ENCODE data around the gene ACP2.
"Not testable (repeated sequence)": the region's sequence is repeated elsewhere in the genome, so short reads cannot be mapped to it uniquely, and the experiment has no call there.

ACP2 gene

DNA sequence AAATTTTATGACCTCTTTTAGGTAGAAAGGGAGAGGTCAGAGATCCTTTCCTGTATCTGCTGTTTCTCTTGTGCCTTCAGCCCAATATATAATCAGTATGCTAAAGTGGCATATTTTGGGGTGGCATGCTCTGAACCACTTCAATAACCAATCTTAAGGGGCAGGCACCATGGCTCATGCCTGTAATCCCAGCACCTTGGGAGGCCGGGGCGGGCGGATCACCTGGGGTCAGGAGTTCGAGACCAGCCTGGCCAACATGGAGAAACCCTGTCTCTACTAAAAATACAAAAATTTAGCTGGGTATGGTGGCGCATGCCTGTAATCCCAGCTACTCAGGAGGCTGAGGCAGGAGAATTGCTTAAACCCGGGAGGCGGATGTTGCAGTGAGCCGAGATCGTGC, 50.5 kb downstream of the ACP2 start:
- not testable (repeated sequence) for DNase-seq (ENCODE audit: low read depth)

DNA sequence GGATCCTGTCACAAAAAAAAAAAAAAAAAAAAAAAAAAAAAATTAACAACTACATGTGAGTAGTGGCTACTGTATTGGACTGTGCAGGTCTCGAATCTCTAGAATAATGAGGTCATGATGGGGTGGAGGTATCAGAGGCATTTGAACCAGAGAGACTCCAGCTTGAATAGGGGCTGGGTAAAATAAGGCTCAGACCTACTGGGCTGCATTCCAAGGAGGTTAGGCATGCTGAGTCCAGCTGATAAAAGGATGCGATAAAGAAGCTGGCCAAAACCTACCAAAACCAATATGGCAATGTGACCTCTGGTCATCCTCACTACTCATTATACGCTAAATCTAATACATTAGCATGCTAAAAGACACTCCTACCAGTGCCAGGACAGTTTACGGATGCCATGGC, 56.5 kb downstream of the ACP2 start:
- DNase-seq (ENCODE audit: low read depth): no peak

DNA sequence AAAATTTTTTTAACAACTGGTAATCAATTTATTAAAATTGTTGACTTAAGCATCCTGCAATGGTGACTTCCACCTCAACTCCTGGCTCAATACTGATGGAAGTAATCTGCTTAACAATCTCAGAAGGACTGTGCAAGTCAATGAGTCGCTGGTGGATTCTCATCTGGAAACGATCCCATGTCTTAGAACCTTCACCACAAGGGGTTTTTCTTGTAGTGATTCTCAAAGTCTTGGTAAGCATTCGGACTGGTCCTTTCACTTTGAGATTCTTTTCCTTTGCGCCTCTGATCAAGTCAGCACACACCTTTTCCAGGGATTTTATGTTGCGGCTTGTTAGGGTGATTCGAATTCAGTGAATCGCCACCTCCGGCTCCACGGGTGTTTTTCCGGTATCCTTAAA, 57.5 kb downstream of the ACP2 start:
- not testable (repeated sequence) for DNase-seq (ENCODE audit: low read depth)

Data from HS-5 (cell line).